ENCODE results near the gene TTLL13.

GRCh38 chr15:90239371-90239770 is 10.0 kb upstream of the TTLL13 start:
- TF ChIP-seq, protein P1, sequence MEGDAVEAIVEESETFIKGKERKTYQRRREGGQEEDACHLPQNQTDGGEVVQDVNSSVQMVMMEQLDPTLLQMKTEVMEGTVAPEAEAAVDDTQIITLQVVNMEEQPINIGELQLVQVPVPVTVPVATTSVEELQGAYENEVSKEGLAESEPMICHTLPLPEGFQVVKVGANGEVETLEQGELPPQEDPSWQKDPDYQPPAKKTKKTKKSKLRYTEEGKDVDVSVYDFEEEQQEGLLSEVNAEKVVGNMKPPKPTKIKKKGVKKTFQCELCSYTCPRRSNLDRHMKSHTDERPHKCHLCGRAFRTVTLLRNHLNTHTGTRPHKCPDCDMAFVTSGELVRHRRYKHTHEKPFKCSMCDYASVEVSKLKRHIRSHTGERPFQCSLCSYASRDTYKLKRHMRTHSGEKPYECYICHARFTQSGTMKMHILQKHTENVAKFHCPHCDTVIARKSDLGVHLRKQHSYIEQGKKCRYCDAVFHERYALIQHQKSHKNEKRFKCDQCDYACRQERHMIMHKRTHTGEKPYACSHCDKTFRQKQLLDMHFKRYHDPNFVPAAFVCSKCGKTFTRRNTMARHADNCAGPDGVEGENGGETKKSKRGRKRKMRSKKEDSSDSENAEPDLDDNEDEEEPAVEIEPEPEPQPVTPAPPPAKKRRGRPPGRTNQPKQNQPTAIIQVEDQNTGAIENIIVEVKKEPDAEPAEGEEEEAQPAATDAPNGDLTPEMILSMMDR (IDR thresholded peaks at IDR 0.05; ENCODE audit: poor library complexity, severe bottlenecking): no peak
- TF ChIP-seq MXI1 (conservative IDR thresholded peaks at IDR 0.05; ENCODE audit: poor library complexity, severe bottlenecking) (no peak), EZH2 (IDR thresholded peaks at IDR 0.05; ENCODE audit: borderline replicate concordance, insufficient read depth, low read length, poor library complexity, severe bottlenecking) (no peak), POLR2AphosphoS5 (IDR thresholded peaks at IDR 0.05) (no peak), EP300 (conservative IDR thresholded peaks at IDR 0.05; ENCODE audit: poor library complexity, severe bottlenecking) (no peak), RAD21 (conservative IDR thresholded peaks at IDR 0.05) (no peak)
